NCI-H1694 treated with DMSO at 0.1 percent for 48 hours (cell line): ENCODE results near the gene KDELR1.
"Not testable (repeated sequence)": the region's sequence is repeated elsewhere in the genome, so short reads cannot be mapped to it uniquely, and the experiment has no call there.

Experiments used
- DNase-seq: peaks from one replicate; lab custom pipeline; 2025; lab: John Stamatoyannopoulos, UW

Gene KDELR1

GRCh38 chr19:48397263-48398101 is 6.1 kb upstream of the KDELR1 start:
- DNase-seq = no peak

GRCh38 chr19:48396824-48397176 is 5.4 kb upstream of the KDELR1 start:
- DNase-seq = no peak

DNA sequence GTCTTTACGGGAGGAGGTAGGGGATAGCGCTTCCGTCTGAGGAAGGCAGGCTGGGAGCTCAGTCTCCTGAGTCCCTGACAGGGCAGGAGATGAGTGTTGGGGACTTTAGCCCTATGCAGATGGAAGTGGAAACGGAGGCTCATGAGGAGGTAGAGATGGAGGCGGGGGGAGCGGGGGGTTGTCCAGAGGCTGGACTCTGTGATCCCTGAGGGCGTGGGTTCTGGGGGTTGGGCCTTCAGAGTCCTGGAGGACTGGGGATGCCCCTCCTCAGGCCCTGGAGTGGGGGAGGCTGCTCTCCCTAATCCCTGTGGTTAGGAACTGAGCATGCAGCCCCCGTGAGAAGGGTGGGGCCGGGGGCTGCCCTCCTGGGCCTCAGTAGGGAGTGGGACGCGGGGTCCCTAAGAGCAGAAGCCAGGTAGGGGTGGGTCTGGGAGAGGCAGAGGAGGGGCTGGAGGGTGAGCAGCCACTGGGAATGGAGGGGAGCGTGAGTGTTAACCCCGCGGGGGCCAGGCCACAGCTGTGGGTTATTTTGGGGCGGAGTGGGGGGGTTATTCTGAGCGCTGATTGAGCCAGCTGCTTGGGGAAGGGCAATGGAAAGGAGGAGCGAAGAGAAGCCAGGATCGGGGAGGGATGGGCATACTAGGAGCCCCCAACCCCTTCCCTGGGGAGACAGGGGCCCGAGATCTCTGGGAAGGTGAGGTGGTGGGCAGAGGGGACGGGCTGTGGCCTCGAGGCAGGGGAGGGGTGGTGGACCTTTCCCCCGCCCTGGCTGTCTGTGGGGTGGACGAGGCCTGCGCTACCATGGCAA is 4.9 kb upstream of the KDELR1 start:
- no peak for DNase-seq

GRCh38 chr19:48395499-48395898 is 4.1 kb upstream of the KDELR1 start:
- DNase-seq = no peak

- DNase-seq = no peak
These were observed 3.8 kb upstream of the KDELR1 start for GRCh38 chr19:48395170-48395455.

DNA sequence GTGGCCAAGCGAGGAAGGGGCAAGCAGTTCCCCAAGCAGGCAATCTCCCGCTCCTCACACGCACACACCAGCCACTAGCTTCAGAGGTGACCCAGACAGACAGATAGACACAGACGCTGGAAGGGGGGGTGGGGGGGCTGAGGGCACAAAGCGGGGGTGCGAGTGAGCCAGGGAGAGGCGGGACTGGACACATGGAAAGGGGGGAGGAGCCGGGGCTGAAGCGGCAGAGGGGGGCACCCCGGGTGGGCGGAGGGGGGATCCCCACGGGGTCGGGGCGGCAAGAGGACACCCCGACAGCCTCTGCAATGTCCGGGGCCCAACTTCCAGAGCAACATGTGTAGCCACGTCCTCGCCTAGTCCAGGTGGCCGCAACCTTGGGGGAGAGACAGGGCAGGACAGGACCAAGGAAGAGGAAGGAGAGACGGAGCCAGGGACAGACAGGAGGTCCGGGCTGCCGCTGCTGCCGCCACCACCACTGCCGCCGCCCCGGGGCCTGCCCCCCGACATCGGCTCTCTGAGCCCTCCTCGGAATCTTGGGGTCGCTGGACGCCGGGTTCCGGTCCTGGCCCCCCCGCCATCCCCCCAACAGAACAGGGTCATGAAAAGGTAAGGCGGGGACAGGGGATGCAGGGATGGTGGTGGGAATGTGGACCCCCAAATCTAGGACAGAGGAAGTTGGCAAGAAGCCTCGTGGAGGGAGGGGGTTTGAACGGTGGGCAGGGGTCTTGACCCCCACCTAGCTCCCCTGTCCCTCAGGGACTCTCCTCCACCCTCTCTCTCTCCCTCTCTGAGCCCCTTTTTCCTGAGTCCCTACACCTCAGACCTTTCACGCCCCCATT is 3.2 kb upstream of the KDELR1 start:
- no peak for DNase-seq

DNA sequence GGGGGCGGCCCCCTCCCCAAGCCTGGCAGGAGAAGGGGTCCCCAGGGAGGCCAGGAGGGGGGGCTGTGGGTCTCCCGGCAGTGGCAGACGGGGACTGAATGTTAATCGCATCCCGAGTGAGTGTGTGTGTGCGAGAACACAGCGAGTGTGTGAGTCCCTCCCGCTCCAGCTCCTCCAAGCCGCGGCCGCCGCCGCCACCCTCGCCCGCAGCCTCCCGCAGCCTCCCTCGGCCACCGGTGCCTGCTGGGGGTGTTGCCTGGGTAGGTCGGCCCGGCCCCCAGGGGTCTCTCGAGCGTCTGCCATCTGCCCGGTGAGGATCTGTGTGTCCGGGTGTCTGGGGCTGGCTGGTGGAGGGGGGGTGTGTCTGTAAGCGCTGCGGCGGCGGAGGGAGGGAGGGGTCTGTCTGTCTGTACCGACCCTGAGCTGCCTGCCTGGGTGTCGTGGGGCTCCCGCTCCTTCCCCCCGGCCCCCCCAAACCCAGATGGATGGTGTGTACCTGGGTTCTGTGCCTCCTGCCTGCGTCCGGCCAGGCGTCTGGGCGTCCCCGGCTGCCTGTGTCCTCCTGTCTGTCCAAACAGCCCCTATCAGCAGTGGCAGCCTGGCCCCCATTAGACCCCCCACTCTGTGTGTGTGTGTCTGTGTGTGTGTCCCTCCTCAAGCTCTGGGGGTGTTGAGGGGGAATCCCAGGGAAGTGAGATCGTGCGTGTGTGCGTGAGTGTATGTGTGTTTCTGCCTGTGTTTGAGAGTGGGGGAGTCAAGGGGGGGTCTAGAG is 2.4 kb upstream of the KDELR1 start, which contains the start of gene GRIN2D:
GRIN2D (plus strand) TSS at position 110 of the 772 bp plus-strand sequence. CDS start 4,725 bp downstream, outside the sequence.
- DNase-seq = peak; percentile 39

- DNase-seq = no peak
These were observed 1.7 kb upstream of the KDELR1 start for GRCh38 chr19:48392860-48393558.

DNA sequence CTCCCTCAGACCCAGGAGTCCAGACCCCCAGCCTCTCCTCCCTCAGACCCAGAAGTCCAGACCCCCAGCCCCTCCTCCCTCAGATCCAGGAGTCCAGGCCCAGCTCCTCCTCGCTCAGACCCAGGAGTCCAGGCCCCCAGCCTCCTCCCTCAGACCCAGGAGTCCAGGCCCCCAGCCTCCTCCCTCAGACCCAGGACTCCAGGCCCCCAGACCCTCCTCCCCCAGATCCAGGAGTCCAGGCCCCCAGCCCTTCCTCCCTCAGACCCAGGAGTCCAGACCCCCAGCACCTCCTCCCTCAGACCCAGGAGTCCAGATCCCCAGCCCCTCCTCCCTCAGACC is 624 bp upstream of the KDELR1 start:
- not testable (repeated sequence) for DNase-seq

DNA sequence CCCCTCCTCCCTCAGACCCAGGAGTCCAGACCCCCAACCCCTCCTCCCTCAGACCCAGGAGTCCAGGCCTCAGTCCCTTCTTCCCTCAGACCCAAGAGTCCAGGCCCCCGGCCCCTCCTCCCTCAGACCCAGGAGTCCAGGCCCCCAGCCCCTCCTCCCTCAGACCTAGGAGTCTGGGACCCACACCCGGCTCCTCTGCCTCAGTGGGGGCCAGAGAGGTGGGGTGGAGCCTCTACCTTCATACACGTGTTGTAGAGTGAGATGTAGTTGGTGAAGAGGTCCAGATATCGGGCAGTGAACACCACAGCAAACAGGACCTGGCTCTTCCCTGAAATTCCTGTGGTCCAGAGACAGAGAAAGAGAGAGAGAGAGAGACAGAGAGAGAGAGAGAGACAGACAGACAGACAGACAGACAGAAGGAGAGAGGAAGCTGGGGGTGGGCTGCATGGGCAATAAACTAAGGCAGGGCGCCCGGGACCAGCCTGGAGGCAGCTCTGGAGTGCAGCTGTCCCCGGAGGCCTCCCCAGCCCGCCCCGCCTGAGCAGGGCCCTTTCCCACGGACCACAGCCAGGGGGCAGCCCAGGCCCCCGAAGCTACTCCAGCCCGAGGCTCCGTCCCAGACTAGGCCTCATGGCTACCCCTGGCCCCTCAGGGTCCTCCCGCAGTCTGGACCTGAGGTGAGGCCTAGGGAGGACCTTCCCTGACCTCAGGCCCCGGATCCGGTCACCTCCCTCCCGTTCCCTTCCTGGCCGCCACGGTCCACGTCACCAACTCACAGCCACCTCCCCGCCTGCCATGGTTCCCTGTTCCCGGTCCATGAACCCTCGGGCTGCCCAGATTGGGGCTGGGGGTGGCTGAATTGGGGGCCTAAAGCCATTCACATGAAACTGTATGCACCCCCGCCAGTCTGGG is 907 bp downstream of the KDELR1 start:
- DNase-seq = no peak

GRCh38 chr19:48386981-48387380 is 4.4 kb downstream of the KDELR1 start:
- no peak for DNase-seq

DNA sequence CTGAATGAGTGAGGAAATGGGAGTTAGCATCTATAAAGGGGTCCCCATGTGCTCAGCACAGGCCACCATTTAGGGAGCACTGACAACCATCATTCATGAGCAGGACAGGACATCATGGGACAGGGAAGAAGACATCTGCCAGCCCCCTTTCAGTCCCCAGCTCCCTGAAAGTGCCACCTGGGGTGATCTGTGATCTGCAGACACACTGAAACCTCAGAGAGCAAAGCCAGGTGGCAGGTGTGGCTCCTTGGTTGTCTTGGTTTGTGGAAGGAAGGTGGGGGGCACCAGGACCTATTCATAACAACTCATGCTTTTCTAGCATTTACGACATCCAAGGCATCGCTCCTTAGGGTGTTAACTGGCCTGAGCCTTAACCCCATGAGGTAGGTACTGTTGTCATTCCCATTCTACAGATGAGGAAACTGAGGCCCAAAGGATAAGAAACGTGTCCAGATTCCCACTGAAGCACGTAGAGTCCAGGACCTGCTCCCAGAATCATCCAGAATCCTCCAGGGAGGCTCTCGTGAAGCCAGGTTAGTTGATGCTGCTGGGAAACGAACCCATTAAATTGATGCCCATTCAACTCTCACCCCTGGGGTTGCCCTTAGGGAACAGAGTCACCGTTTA is 5.8 kb downstream of the KDELR1 start:
- DNase-seq = no peak

GRCh38 chr19:48382286-48382685 is 9.1 kb downstream of the KDELR1 start:
- no peak for DNase-seq

DNA sequence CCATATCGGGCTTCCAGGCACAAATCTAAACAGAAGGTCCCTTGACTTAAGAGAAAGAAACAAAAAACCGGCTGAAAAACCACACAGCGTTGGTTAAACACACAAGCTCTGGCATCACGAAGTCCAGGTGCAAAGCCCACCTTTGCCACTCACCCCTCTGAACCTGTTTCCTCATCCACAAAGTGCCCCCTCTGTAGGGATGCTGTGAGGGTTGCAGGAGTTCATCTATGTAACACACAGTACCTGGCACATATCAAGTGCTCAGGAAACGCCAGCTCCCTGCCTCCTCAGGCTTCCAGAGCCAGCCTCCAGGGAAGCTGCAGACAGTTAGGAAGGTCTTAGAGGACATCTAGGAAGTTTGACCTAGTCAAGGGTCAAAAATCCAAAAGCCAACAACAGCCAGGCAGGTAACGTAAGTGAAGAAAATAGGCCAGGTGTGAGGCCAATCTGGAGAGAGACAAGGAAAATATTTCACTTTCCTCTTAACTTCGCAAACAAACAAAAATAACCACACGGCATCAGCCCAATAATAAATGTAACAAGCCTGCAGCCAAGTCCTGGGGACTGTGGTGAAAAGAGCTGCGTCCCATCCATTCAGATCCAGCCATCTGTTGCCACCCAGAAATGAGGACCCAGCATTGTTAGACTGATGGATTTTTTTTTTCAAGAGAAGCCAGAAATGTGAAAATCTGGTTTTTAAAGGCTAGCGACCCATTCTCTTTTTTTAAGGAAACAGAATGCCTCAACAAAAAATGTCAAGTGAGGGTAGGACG is 10.0 kb downstream of the KDELR1 start:
- no peak for DNase-seq

DNA sequence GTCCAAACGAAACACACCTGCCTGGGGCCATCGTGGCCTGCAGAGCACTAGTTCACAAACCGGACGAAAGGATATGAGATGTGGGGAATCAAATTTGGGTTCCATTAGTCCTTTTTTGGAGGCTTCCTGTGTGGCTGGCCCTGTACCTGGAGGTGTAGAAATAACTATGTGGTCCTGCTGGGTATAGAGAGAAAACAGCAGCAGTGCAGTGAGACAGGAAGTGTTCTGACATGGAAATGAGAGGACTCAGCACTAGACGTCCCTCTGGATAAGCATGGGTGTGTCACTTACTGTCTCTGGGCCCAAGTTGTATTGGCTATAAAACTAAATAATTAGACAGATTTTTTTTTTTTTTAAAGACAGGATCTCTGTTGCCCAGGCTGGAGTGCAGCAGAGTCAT is 12.3 kb downstream of the KDELR1 start:
- no peak for DNase-seq

DNA sequence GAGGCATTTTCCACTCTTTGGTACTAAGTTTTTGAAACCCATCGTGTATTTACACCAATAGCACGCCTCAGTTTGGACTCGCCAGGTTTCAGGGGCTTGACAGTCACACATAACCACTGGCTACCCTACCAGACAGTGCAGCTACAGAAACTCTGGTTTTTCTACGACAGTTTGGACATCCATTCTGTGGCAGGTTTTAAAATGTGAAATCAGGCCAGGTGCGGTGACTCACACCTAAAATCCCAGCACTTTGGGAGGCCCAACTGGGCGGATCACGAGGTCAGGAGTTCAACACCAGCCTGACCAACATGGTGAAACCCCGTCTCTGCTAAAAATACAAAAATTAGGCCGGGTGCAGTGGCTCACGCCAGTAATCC is 13.2 kb downstream of the KDELR1 start:
- DNase-seq = no peak

DNA sequence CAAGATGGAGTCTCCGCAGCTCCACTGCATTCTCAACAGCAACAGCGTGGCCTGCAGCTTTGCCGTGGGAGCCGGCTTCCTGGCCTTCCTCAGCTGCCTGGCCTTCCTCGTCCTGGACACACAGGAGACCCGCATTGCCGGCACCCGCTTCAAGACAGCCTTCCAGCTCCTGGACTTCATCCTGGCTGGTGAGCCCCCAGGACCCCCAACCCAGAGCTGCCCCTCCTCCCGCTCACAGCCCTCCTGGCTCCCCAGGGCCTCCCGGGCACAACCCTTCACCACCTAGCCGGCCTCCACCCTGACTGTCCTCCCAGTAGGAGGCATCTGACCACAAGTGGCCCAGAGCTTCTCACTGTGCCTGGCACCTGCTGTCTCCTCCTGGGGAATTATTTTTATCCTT is 17.8 kb downstream of the KDELR1 start:
- DNase-seq = no peak

- peak; percentile 96 for DNase-seq
These were observed 18.4 kb downstream of the KDELR1 start for GRCh38 chr19:48372904-48373303.

GRCh38 chr19:48371771-48372170 is 19.6 kb downstream of the KDELR1 start:
- not testable (repeated sequence) for DNase-seq
